ENCODE measurements around the gene HPCAL4.

- TF ChIP-seq CTCF (IDR thresholded peaks at IDR 0.05 in 2 of 3, conservative IDR thresholded peaks at IDR 0.05 in 1 of 3; ENCODE audit: control insufficient read depth in 2 of 3, extremely low read depth in 1 of 3, insufficient read depth in 1 of 3, low read depth in 3 of 3, low read length in 3 of 3) (no peak), FOXM1 (IDR thresholded peaks at IDR 0.05; ENCODE audit: low read depth, low read length) (no peak), RAD51 (IDR thresholded peaks at IDR 0.05) (no peak), CBX3 (IDR thresholded peaks at IDR 0.05; ENCODE audit: borderline replicate concordance, low read depth) (no peak), ZNF24 (IDR thresholded peaks at IDR 0.05) (no peak), ESRRA (IDR thresholded peaks at IDR 0.05; ENCODE audit: low read length) (no peak), POLR2AphosphoS5 (IDR thresholded peaks at IDR 0.05; ENCODE audit: low read length) (no peak), EZH2 (IDR thresholded peaks at IDR 0.05; ENCODE audit: borderline replicate concordance, control insufficient read depth, low read depth, low read length) (no peak), ZNF274 (IDR thresholded peaks at IDR 0.05; ENCODE audit: insufficient read depth, insufficient read length) (no peak), RAD21 (IDR thresholded peaks at IDR 0.05; ENCODE audit: insufficient read depth, low read depth, low read length) (no peak), NR2C2 (IDR thresholded peaks at IDR 0.05; ENCODE audit: borderline replicate concordance, control insufficient read depth, insufficient read length, low read depth) (no peak), SREBF2 (IDR thresholded peaks at IDR 0.05; ENCODE audit: low read length) (no peak)
These were observed 41.5 kb upstream of the HPCAL4 start for GRCh38 chr1:39732730-39733129.

Measured in GM12878 (cell line).